ENCODE measurements around the gene STX10.

Gene STX10

GRCh38 chr19:13138916-13139198 lies 11.3 kb downstream of the STX10 start:
- no peak for DNase-seq

GRCh38 chr19:13138171-13138915 lies 11.8 kb downstream of the STX10 start:
- no peak for DNase-seq

DNA sequence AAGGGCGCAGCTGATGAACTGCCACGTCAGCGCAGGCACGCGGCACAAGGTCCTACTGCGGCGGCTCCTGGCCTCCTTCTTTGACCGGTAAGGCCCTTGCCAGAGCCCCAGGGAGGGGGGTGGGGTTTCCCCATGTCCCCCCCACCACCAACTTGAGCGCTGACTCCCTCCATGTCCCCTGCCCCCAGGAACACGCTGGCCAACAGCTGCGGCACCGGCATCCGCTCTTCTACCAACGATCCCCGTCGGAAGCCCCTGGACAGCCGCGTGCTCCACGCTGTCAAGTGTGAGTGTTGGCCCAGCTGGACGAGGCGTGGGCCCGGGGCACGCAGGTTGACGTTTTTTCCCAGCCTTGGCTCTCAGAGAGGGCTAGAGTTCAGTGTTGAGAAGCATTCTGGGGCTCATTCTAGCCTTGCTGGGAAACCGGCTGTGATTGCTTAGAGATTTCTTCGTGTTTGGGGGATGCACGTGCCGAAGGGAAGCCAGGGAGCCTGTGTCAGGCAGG lies 12.8 kb downstream of the STX10 start:
- no peak for DNase-seq

- no peak for DNase-seq
These were observed 14.8 kb downstream of the STX10 start for GRCh38 chr19:13135068-13136062.

GRCh38 chr19:13134626-13135025 lies 15.5 kb downstream of the STX10 start:
- no peak for DNase-seq

DNA sequence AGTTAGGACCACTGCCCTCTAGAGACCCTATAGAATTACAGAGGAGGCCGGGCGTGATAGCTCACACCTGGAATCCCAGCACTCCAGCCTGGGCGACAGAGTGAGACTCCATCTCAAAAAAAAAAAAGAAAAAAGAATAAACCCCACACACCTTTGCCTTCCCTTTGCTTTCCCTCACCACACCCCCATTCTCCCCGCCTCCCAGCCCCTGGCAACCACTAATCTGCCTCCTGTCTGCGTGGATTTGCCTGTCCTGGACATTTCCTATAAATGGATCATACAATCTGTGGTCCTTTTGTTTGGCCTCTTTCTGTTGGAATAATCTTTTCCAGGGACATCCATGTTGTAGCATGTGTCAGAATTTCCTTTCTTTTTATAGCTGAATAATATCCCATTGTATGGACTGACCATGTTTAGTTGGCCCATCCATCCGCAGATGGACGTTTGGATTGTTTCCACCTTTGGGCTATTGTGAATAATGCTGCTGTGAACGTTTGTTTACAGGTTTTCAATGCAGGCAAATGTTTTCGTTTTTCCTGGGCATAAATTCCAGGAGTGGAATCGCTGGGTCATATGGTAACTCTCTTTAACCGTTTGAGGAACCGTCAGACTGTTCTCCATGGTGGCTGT lies 16.8 kb downstream of the STX10 start:
- no peak for DNase-seq

- no peak for DNase-seq
These were observed 17.5 kb downstream of the STX10 start for GRCh38 chr19:13132471-13133180.

DNA sequence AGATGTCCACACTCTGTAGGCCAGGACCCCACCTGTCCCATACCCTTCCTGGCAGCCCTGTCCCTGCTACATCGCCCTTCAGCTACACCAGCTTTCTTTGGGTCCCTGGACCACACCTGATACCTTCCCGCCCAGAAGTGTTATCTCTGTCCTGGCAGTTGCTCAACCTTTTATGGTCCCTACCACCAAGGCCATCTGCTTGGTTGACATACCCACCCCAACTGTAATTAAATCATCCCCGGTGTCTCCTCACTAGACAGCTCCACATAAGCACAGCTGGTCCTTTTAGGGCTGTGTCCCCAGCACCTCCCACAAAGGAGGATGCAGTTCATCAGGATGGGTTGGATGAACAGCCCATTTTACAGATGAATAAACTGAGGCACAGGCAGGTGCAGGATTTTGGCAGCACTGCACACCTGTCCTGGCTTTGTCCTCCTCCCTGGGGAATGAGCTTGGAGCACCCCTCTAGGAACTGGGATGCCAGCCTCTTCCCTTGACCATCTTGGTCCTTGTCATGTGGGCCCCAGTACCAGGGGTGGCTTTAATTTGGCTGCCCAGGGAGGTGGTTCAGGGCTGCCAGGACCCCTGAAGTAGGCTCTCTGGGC lies 19.2 kb downstream of the STX10 start:
- no peak for DNase-seq

DNA sequence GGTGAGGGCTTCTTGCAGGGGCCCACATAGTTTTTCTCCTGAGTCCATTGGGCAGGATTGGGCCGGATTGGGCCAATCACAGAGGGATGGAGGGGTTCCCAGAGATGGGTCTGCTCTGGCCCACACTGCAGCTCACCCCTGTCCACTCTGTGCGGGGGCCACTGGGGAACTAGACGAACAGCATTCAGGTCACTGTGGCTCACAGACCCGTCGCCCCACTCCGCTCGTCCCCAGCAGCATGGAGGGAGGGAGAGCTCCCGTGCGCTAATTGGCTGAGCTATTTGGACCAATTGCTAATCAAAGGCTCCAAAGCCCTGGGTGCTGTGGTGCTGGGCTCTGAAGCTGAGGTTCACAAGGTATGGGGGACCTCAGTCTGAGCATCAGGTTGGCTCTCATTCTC lies 20.8 kb downstream of the STX10 start:
- DNase-seq: no peak

DNA sequence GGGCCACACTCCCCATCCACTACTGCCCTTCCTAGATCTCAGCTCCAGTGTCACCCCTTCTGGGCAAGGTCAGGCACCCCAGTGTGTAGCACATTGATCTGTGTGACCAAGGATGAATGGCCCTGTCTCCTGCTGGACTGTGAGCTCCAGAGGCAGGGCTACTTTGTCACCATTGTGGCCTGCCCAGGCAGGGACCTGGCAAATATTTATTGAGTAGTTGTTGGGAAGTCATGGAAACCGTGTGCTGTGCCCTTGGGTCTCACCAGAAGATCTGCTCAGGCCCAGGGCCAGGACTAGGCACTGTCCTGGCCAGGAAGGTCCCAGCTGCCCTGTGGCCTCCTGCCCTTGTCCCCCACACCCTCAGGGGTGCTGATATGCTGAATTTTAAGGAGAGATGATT lies 21.6 kb downstream of the STX10 start:
- no peak for DNase-seq

DNA sequence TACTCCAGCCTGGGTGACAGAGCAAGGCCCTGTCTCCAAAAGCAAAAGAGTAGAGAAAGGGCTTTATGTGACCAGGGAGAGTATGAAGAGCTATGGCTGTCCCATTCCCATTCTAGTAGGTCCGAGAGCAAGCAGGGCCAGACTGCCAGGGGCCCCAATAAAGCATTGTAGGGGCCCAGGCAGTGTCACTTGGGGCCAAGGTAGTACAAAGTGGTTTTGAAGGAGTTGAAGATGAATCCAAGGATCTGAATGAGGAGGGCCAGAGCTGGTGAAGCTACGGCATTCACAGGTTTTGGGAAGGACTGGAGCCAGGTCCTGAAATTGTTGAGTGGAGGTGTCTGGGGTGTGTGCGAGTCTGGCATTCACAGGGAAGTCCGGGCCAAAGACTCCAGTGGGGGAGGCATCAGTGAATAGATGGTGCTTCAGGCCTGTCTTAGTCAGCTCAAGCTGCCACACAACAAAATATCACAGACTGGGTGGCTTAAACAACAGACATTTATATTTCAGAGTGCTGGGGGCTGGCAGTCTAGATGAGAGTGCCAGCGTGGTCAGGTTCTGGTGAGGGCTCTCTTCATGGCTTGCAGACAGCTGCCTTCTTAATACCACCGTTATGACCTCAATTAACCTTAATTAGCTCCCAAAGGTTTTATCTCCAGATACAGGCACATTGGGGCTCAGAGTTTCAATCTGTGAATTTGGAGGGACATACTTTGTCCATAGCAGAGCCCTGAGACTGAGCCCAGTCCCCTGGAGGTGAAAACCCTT lies 22.2 kb downstream of the STX10 start:
- DNase-seq: no peak

GRCh38 chr19:13127051-13127450 lies 23.1 kb downstream of the STX10 start:
- no peak for DNase-seq

GRCh38 chr19:13122980-13123957 lies 26.9 kb downstream of the STX10 start:
- no peak for DNase-seq

- DNase-seq: no peak
These were observed 27.8 kb downstream of the STX10 start for GRCh38 chr19:13122275-13122878.

DNA sequence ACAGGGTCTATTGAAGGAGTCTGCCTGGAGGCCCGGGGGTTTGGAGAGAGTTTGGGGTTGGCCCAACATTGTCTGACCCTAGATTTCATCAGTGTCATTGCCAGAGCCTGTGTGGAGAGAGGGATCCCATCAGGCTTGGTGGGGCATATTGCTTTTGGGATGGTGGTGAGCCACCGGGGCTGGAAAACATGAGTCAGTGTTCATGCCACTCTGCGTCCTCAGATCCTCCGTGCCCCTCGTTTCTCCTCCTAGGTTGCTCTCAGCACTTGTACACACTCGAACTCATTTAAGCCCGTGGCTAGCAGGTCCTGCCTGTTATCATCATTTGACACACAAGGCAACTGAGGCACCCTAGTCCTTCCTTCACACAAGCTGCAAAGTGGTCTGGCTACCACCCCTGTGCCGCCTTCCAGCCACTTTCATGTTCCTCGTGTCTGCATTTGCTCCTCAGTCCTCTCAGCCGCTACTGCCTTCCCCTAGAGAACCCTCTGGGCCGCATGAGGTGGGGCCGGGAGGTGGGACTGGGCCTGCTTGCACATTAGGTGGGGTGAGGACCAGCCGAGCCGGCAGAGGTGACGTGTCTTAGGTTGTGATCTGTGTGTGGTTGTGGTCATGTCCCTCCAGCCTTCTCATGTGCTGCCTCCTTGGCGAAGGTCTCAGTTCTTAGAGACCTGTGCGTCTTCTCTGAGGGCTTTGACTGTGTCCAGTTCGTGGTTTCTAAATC lies 28.5 kb downstream of the STX10 start:
- DNase-seq: no peak

DNA sequence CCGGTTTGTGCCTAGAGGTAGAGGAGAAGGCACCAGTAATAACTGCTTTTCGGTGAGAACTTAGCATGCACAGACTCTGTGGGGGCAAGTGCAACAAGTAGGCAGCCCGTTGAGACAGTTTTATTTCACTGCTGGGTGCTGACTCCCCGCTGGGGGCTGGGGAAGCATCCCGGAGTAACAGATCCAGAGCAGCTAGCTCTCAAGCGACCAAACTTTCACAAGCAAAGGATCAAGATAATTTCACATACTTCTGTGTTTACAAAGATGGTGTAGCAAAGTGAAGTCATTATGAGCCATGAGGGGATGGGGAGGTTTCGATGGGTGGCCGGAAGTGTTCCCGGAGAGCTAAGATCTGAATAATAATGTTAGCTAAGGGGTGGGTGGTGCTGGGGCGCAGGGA lies 29.4 kb downstream of the STX10 start:
- DNase-seq: no peak

- no peak for DNase-seq
These were observed 30.1 kb downstream of the STX10 start for GRCh38 chr19:13120031-13120430.

GRCh38 chr19:13119627-13120026 lies 30.5 kb downstream of the STX10 start:
- DNase-seq: no peak
